Calu3 (cell line): ENCODE results near the gene SRGAP2C. TPM values are rescaled to one million over a fixed set of nuclear protein-coding genes. Genes with fewer than 3 reads are reported as not detected.
"Not testable (repeated sequence)": the region's sequence is repeated elsewhere in the genome, so short reads cannot be mapped to it uniquely, and the experiment has no call there.

Experiments
- Bru-seq: library from RNA; stranded (reverse); fragments of 400-500 nt; gene quantifications from one replicate; lab custom pipeline; 2021; lab: Mats Ljungman, UMichigan
- BruChase-seq, 2 experiments: library from RNA; stranded (reverse); fragments of 400-500 nt; gene quantifications; one replicate each; lab custom pipeline; 2021; lab: Mats Ljungman, UMichigan
- BruUV-seq: library from RNA; stranded (reverse); fragments of 400-500 nt; replicated peaks from 2 replicates; lab custom pipeline; 2021; lab: Mats Ljungman, UMichigan
- CTCF ChIA-PET: fragments of 300-600 bp; sonication (Branson Sonifier 250); formaldehyde crosslinking; loops from one replicate; lab custom pipeline; 2022; ENCODE audit warnings: antibody characterized with exemption; lab: Charles Lee
- DNase-seq: peaks from one replicate; pipeline ENCODE4 v3.0.0; 2022
- H3K27ac Mint-ChIP-seq: one replicate; pipeline ENCODE4 v1.8.0; 2022; ENCODE audit warnings: mixed read lengths; ENCODE audit not compliant: unreplicated experiment
- H3K27me3 Mint-ChIP-seq: one replicate; pipeline ENCODE4 v1.8.0; 2022; ENCODE audit warnings: mixed read lengths; ENCODE audit not compliant: unreplicated experiment
- H3K36me3 Mint-ChIP-seq: one replicate; pipeline ENCODE4 v1.8.0; 2022; ENCODE audit warnings: mild to moderate bottlenecking, moderate library complexity, mixed read lengths; ENCODE audit not compliant: insufficient read depth, unreplicated experiment
- H3K4me1 Mint-ChIP-seq: one replicate; pipeline ENCODE4 v1.8.0; 2022; ENCODE audit warnings: mild to moderate bottlenecking, low read depth, mixed read lengths; ENCODE audit not compliant: unreplicated experiment
- H3K4me3 Mint-ChIP-seq: one replicate; pipeline ENCODE4 v1.8.0; 2022; ENCODE audit warnings: mild to moderate bottlenecking, low read depth, moderate library complexity, mixed read lengths; ENCODE audit not compliant: unreplicated experiment
- H3K9me3 Mint-ChIP-seq: one replicate; pipeline ENCODE4 v1.8.0; 2022; ENCODE audit warnings: low read depth, mixed read lengths; ENCODE audit not compliant: unreplicated experiment
- intact Hi-C: fragments of 100-400 bp; cut with micrococcal nuclease; formaldehyde crosslinking; loops from one replicate; pipeline ENCODE4 v1.10.0; 2022; ENCODE audit not compliant: unreplicated experiment
- long read RNA-seq: library from polyadenylated mRNA; stranded (forward); transcript quantifications from one replicate; pipeline ENCODE4 v2.0.0, GENCODE V29; 2022
- total RNA-seq: library from RNA; stranded (reverse); gene quantifications from 2 replicates; pipeline ENCODE4 v1.2.3, GENCODE V29; 2022

SRGAP2C gene
- 19.9 and 22.6 TPM in 2 replicates for total RNA-seq
- percentile 63 among the genes with signal in this experiment for Bru-seq, nascent RNA
- BruChase-seq, experiment 1, labeled RNA remaining after a 6-hour chase, result percentile 47 among the genes with signal in this experiment
- BruChase-seq, experiment 2, labeled RNA remaining after a 2-hour chase, result percentile 48 among the genes with signal in this experiment
- long read RNA-seq, full-length matches to known transcripts, result 2 of 7 reads
- long read RNA-seq, partial matches to known transcripts, result 1 of 7 reads
- long read RNA-seq, other reads (novel, unspliced or antisense), result 4 of 7 reads

- BruUV-seq, H3K4me1 Mint-ChIP-seq, H3K27me3 Mint-ChIP-seq, CTCF ChIA-PET, intact Hi-C loops, H3K9me3 Mint-ChIP-seq: not testable (repeated sequence)
- Mint-ChIP-seq H3K36me3 (peaks cover 14% of the 10 kb centered on the region), H3K27ac (peak within 1 kb of the TSS; percentile 75), H3K4me3 (peak within 1 kb of the TSS; percentile 72)
- peak; percentile 84 for DNase-seq
Observed at GRCh38 chr1:121184290-121185127, at the start of gene SRGAP2C, which contains the start of gene FAM72B. TSS of gene SRGAP2C (plus strand) at chr1:121184975. CDS start at chr1:121187447, 2,472 bp downstream. TSS of gene FAM72B (minus strand) at chr1:121184340. CDS start at chr1:121183489, 851 bp downstream.

GRCh38 chr1:121140393-121140792 lies 44.4 kb upstream of the SRGAP2C start:
- H3K9me3 Mint-ChIP-seq, CTCF ChIA-PET, BruUV-seq, H3K27me3 Mint-ChIP-seq, H3K27ac Mint-ChIP-seq, H3K4me1 Mint-ChIP-seq, intact Hi-C loops, H3K36me3 Mint-ChIP-seq, H3K4me3 Mint-ChIP-seq, DNase-seq: not testable (repeated sequence)

GRCh38 chr1:121148489-121149190 lies 36.1 kb upstream of the SRGAP2C start:
- CTCF ChIA-PET, H3K4me3 Mint-ChIP-seq, H3K27me3 Mint-ChIP-seq, intact Hi-C loops, BruUV-seq, H3K27ac Mint-ChIP-seq, H3K4me1 Mint-ChIP-seq, DNase-seq, H3K9me3 Mint-ChIP-seq, H3K36me3 Mint-ChIP-seq: not testable (repeated sequence)

GRCh38 chr1:121151294-121151693 lies 33.5 kb upstream of the SRGAP2C start:
- H3K27me3 Mint-ChIP-seq, CTCF ChIA-PET, BruUV-seq, H3K36me3 Mint-ChIP-seq, H3K4me1 Mint-ChIP-seq, H3K9me3 Mint-ChIP-seq, H3K27ac Mint-ChIP-seq, DNase-seq, H3K4me3 Mint-ChIP-seq, intact Hi-C loops: not testable (repeated sequence)

GRCh38 chr1:121152788-121153187 lies 32.0 kb upstream of the SRGAP2C start:
- BruUV-seq, H3K27ac Mint-ChIP-seq, DNase-seq, H3K36me3 Mint-ChIP-seq, H3K4me3 Mint-ChIP-seq, H3K9me3 Mint-ChIP-seq, CTCF ChIA-PET, H3K4me1 Mint-ChIP-seq, H3K27me3 Mint-ChIP-seq, intact Hi-C loops: not testable (repeated sequence)

- H3K27ac Mint-ChIP-seq, H3K36me3 Mint-ChIP-seq, BruUV-seq, DNase-seq, H3K27me3 Mint-ChIP-seq, CTCF ChIA-PET, H3K4me3 Mint-ChIP-seq, intact Hi-C loops, H3K9me3 Mint-ChIP-seq, H3K4me1 Mint-ChIP-seq: not testable (repeated sequence)
Observed at GRCh38 chr1:121154811-121155210, 30.0 kb upstream of the SRGAP2C start.

GRCh38 chr1:121155671-121156358 lies 29.0 kb upstream of the SRGAP2C start:
- BruUV-seq, H3K27ac Mint-ChIP-seq, H3K27me3 Mint-ChIP-seq, CTCF ChIA-PET, intact Hi-C loops, H3K36me3 Mint-ChIP-seq, H3K4me3 Mint-ChIP-seq, DNase-seq, H3K4me1 Mint-ChIP-seq, H3K9me3 Mint-ChIP-seq: not testable (repeated sequence)

- intact Hi-C loops, H3K27me3 Mint-ChIP-seq, CTCF ChIA-PET, H3K4me1 Mint-ChIP-seq, H3K9me3 Mint-ChIP-seq, H3K36me3 Mint-ChIP-seq, DNase-seq, BruUV-seq, H3K4me3 Mint-ChIP-seq, H3K27ac Mint-ChIP-seq: not testable (repeated sequence)
Observed at GRCh38 chr1:121156958-121157603, 27.7 kb upstream of the SRGAP2C start.

GRCh38 chr1:121157609-121158008 lies 27.2 kb upstream of the SRGAP2C start:
- CTCF ChIA-PET, DNase-seq, BruUV-seq, H3K27ac Mint-ChIP-seq, H3K4me3 Mint-ChIP-seq, intact Hi-C loops, H3K36me3 Mint-ChIP-seq, H3K4me1 Mint-ChIP-seq, H3K9me3 Mint-ChIP-seq, H3K27me3 Mint-ChIP-seq: not testable (repeated sequence)
